ENCODE results near the gene CUX1.

DNA sequence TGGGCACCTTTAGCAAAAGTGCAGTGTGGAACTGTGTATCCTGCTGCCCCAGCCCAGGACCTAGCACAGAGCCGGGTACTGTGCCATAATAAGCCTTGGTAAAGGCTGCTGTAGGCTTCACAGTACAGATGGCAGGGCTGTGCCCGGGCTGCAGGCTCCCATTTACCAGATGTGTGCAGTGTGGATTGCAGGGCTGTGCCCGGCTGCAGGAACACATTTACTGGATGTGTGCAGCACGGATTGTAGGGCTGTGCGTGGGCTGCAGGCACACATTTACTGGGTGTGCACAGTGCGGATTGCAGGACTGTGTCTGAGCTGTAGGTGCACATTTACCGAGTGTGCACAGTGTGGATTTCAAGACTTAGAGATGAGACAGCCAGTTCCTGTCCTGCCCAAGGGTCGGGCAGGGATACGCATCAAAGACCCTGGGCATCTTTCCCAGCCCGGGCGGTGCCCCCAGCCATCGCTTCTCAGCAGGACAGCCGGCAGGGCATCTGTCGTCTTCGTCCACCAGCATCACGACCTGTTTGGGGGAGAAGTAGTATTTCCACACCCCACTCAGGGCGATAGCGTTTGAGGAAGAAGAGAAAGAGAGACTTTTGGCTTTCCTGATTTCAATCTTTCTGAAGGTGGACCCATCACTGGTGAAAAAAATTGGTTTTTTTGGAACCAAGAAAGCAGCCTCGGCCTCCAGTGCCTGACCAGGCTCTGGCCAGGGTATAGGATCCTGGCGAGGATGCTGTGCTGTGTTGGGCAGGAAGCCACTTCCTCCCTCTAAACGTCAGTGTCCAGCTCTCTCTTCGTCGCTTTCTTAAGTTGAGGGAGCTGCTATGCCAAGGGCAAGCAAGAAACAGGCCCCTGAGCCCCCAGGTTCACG lies 180.8 kb downstream of the CUX1 start:
- TF ChIP-seq GABPA (IDR thresholded peaks at IDR 0.05; ENCODE audit: low read depth) (no peak), POLR2AphosphoS5 (IDR thresholded peaks at IDR 0.05; ENCODE audit: low read depth) (no peak)
- TF ChIP-seq, protein P1, sequence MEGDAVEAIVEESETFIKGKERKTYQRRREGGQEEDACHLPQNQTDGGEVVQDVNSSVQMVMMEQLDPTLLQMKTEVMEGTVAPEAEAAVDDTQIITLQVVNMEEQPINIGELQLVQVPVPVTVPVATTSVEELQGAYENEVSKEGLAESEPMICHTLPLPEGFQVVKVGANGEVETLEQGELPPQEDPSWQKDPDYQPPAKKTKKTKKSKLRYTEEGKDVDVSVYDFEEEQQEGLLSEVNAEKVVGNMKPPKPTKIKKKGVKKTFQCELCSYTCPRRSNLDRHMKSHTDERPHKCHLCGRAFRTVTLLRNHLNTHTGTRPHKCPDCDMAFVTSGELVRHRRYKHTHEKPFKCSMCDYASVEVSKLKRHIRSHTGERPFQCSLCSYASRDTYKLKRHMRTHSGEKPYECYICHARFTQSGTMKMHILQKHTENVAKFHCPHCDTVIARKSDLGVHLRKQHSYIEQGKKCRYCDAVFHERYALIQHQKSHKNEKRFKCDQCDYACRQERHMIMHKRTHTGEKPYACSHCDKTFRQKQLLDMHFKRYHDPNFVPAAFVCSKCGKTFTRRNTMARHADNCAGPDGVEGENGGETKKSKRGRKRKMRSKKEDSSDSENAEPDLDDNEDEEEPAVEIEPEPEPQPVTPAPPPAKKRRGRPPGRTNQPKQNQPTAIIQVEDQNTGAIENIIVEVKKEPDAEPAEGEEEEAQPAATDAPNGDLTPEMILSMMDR (IDR thresholded peaks at IDR 0.05; ENCODE audit: insufficient read depth, low read length) = no peak
- TF ChIP-seq, protein P2, sequence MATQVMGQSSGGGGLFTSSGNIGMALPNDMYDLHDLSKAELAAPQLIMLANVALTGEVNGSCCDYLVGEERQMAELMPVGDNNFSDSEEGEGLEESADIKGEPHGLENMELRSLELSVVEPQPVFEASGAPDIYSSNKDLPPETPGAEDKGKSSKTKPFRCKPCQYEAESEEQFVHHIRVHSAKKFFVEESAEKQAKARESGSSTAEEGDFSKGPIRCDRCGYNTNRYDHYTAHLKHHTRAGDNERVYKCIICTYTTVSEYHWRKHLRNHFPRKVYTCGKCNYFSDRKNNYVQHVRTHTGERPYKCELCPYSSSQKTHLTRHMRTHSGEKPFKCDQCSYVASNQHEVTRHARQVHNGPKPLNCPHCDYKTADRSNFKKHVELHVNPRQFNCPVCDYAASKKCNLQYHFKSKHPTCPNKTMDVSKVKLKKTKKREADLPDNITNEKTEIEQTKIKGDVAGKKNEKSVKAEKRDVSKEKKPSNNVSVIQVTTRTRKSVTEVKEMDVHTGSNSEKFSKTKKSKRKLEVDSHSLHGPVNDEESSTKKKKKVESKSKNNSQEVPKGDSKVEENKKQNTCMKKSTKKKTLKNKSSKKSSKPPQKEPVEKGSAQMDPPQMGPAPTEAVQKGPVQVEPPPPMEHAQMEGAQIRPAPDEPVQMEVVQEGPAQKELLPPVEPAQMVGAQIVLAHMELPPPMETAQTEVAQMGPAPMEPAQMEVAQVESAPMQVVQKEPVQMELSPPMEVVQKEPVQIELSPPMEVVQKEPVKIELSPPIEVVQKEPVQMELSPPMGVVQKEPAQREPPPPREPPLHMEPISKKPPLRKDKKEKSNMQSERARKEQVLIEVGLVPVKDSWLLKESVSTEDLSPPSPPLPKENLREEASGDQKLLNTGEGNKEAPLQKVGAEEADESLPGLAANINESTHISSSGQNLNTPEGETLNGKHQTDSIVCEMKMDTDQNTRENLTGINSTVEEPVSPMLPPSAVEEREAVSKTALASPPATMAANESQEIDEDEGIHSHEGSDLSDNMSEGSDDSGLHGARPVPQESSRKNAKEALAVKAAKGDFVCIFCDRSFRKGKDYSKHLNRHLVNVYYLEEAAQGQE (IDR thresholded peaks at IDR 0.05; ENCODE audit: insufficient replicate concordance, low read depth) = no peak

Measured in HL-60 (cell line).